Esophagus mucosa (tissue), 1 donor: Measurements from ENCODE around the gene ARMC2. TPM values are rescaled to one million over a fixed set of nuclear protein-coding genes. Genes with fewer than 3 reads are reported as not detected.
A peak's percentile ranks its signal among the peaks of the same experiment; 100 is the strongest.
"Not testable (repeated sequence)": the region's sequence is repeated elsewhere in the genome, so short reads cannot be mapped to it uniquely, and the experiment has no call there.

Experiments
- ATAC-seq: fragments of 200-7000 bp; cut with Tn5 transposase; one replicate; pipeline ENCODE4 v1.9.1; 2020
- total RNA-seq: library from RNA; stranded (reverse); gene quantifications from one replicate; pipeline ENCODE4 v1.2.4, GENCODE V29; 2023
- donor health status: DM: yes; HTN: yes; CAD: no.

Gene ARMC2
- total RNA-seq, 1 donor from 2014 or later, result 2.0 TPM

- ATAC-seq, result no peak
These were observed 110.9 kb downstream of the ARMC2 start for GRCh38 chr6:108958900-108959770.

- ATAC-seq, result no peak
These were observed 111.9 kb downstream of the ARMC2 start for GRCh38 chr6:108959972-108960582.

- ATAC-seq, result no peak
These were observed 112.4 kb downstream of the ARMC2 start for GRCh38 chr6:108960601-108961000.

GRCh38 chr6:108961077-108961476 lies 112.9 kb downstream of the ARMC2 start:
- no peak for ATAC-seq

- ATAC-seq, result no peak
These were observed 113.8 kb downstream of the ARMC2 start for GRCh38 chr6:108961985-108962384.

- ATAC-seq, result no peak
These were observed 118.0 kb downstream of the ARMC2 start for GRCh38 chr6:108966251-108966650.

GRCh38 chr6:108966855-108967755 lies 118.9 kb downstream of the ARMC2 start:
- ATAC-seq, result peak; percentile 55

GRCh38 chr6:108968325-108969316 lies 120.4 kb downstream of the ARMC2 start:
- no peak for ATAC-seq

- ATAC-seq, result no peak
These were observed 121.6 kb downstream of the ARMC2 start for GRCh38 chr6:108969776-108970175.

- no peak for ATAC-seq
These were observed 126.0 kb downstream of the ARMC2 start for GRCh38 chr6:108974201-108974600.

GRCh38 chr6:108978638-108979037 lies 130.4 kb downstream of the ARMC2 start:
- ATAC-seq, result not testable (repeated sequence)

GRCh38 chr6:108982154-108983113 lies 134.2 kb downstream of the ARMC2 start:
- ATAC-seq, result no peak

- ATAC-seq, result no peak
These were observed 134.9 kb downstream of the ARMC2 start for GRCh38 chr6:108983151-108983550.

GRCh38 chr6:108985301-108985700 lies 137.1 kb downstream of the ARMC2 start:
- ATAC-seq, result no peak

GRCh38 chr6:108987156-108987555 lies 138.9 kb downstream of the ARMC2 start:
- no peak for ATAC-seq

GRCh38 chr6:108988296-108988695 lies 140.1 kb downstream of the ARMC2 start:
- no peak for ATAC-seq

- ATAC-seq, result no peak
These were observed 140.5 kb downstream of the ARMC2 start for GRCh38 chr6:108988765-108989164.

GRCh38 chr6:108989700-108990099 lies 141.5 kb downstream of the ARMC2 start:
- ATAC-seq, result no peak

GRCh38 chr6:108993876-108994275 lies 145.7 kb downstream of the ARMC2 start:
- ATAC-seq, result no peak

- peak; percentile 60 for ATAC-seq
These were observed 147.1 kb downstream of the ARMC2 start for GRCh38 chr6:108995296-108995695.
